Erythroblast (primary cell): Measurements from ENCODE around the gene HGS.

Source experiments
- GATA1 ChIP-seq: IDR thresholded peaks from 2 replicates; pipeline ENCODE4 v1.6.1; 2011; ENCODE audit warnings: low read depth, mild to moderate bottlenecking, control low read depth, low read length, moderate library complexity
- POLR2A ChIP-seq: IDR thresholded peaks from 2 replicates; pipeline ENCODE4 v1.6.1; 2011; ENCODE audit warnings: mild to moderate bottlenecking, low read length

- TF ChIP-seq POLR2A (no peak), GATA1 (no peak)
Observed at GRCh38 chr17:81666092-81666341, 17.8 kb upstream of the HGS start.
